Measurements from ENCODE around the gene FOXRED2. TPM values are rescaled to one million over a fixed set of nuclear protein-coding genes. Genes with fewer than 3 reads are reported as not detected.
A peak's percentile ranks its signal among the peaks of the same experiment; 100 is the strongest.

FOXRED2 gene
- total RNA-seq, 2 experiments from 2014 or later, result 22.6 to 48.3 TPM

- POLR2A ChIA-PET, result no interaction called here
- H3K36me3 ChIP-seq (ENCODE audit: insufficient read depth, low read length), result no peaks in the 10 kb centered on the region
- no peaks in the 10 kb centered on the region for H4K20me1 ChIP-seq (ENCODE audit: insufficient read depth, low read length)
- peaks cover 12% of the 10 kb centered on the region for H3K4me1 ChIP-seq (ENCODE audit: insufficient read depth, low read length, poor library complexity, severe bottlenecking)
- no peak overlapping the region for H2AFZ ChIP-seq (ENCODE audit: low read length)
- CTCF ChIA-PET (ENCODE audit: unreplicated experiment), result no interaction called here
- TF ChIP-seq, protein P1, sequence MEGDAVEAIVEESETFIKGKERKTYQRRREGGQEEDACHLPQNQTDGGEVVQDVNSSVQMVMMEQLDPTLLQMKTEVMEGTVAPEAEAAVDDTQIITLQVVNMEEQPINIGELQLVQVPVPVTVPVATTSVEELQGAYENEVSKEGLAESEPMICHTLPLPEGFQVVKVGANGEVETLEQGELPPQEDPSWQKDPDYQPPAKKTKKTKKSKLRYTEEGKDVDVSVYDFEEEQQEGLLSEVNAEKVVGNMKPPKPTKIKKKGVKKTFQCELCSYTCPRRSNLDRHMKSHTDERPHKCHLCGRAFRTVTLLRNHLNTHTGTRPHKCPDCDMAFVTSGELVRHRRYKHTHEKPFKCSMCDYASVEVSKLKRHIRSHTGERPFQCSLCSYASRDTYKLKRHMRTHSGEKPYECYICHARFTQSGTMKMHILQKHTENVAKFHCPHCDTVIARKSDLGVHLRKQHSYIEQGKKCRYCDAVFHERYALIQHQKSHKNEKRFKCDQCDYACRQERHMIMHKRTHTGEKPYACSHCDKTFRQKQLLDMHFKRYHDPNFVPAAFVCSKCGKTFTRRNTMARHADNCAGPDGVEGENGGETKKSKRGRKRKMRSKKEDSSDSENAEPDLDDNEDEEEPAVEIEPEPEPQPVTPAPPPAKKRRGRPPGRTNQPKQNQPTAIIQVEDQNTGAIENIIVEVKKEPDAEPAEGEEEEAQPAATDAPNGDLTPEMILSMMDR (conservative IDR thresholded peaks at IDR 0.05; ENCODE audit: low read length), result peak; percentile 80
- no peak for TF ChIP-seq EZH2phosphoT487 (IDR thresholded peaks at IDR 0.05; ENCODE audit: borderline replicate concordance, low read depth, low read length)
- intact Hi-C loops (cut with micrococcal nuclease; ENCODE audit: unreplicated experiment), result loop anchor here (1.0 to 10.0 kb wide), 5 partner anchors 79 to 433 kb away; no protein-coding TSS in a partner anchor
- H3K4me2 ChIP-seq (ENCODE audit: low read length), result peak overlapping the region; percentile 13; the same call in 1 of the 2 replicates
- H3K4me3 ChIP-seq (ENCODE audit: low read depth, low read length, poor library complexity, severe bottlenecking), result no peak overlapping the region
- H3K9me2 ChIP-seq (ENCODE audit: insufficient read depth, low read length), result no peaks in the 10 kb centered on the region
- DNase-seq (ENCODE audit: low spot score), result peak; percentile 67
- no TSS peak for BruUV-seq (replicated peaks)
- H3K9me3 ChIP-seq (ENCODE audit: low read length), result no peaks in the 10 kb centered on the region
- H3K27ac ChIP-seq (ENCODE audit: low read depth, low read length, poor library complexity, severe bottlenecking), result no peak overlapping the region
- no peaks in the 10 kb centered on the region for H3K79me2 ChIP-seq (ENCODE audit: insufficient read depth, low read depth, low read length)
These were observed 39.4 kb upstream of the FOXRED2 start for GRCh38 chr22:36546092-36546804.

DNA sequence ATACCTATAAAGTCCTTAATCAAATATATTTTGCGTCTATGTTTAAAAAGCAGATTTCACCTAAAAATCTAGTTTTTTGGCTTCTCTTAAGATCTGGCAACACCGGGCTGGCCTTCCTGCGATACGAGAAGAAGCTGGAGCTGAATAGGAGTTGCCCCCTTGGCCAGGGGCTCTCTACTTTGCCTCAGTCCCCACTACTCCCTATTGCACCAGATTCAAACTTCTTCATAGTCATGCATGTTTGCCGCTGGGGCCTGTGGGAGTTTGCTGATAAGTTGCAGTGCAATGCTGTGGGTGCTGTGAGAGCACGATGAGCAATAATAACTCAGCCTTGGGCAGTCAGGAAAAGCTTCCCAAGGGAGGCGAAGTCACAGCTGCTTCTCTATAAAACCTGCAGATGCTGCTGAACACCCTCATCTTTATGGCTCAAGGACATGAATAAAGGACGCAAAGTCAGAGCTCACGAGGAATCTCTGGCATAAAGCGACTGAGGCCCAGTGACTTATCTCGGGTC lies 37.3 kb upstream of the FOXRED2 start:
- POLR2A ChIA-PET, result no interaction called here
- no peak overlapping the region for H2AFZ ChIP-seq (ENCODE audit: low read length)
- intact Hi-C loops (cut with micrococcal nuclease; ENCODE audit: unreplicated experiment), result loop anchor here (10.0 kb wide), 1 partner anchor 81 kb away; no protein-coding TSS in a partner anchor

More for the DNA sequence above, 37.3 kb upstream of the FOXRED2 start:
- Histone ChIP-seq H3K9me2 (ENCODE audit: insufficient read depth, low read length) (no peaks in the 10 kb centered on the region), H4K20me1 (ENCODE audit: insufficient read depth, low read length) (no peaks in the 10 kb centered on the region), H3K27ac (ENCODE audit: low read depth, low read length, poor library complexity, severe bottlenecking) (no peak overlapping the region), H3K36me3 (ENCODE audit: insufficient read depth, low read length) (no peaks in the 10 kb centered on the region), H3K4me3 (ENCODE audit: low read depth, low read length, poor library complexity, severe bottlenecking) (no peak overlapping the region), H3K4me2 (ENCODE audit: low read length) (no peak overlapping the region), H3K9me3 (ENCODE audit: low read length) (no peaks in the 10 kb centered on the region), H3K79me2 (ENCODE audit: insufficient read depth, low read depth, low read length) (no peaks in the 10 kb centered on the region), H3K4me1 (ENCODE audit: insufficient read depth, low read length, poor library complexity, severe bottlenecking) (peaks cover 8% of the 10 kb centered on the region)
- TF ChIP-seq EZH2phosphoT487 (IDR thresholded peaks at IDR 0.05; ENCODE audit: borderline replicate concordance, low read depth, low read length), result no peak
- TF ChIP-seq, protein P1 (conservative IDR thresholded peaks at IDR 0.05; ENCODE audit: low read length), result no peak
- no peak for DNase-seq (ENCODE audit: low spot score)
- CTCF ChIA-PET (ENCODE audit: unreplicated experiment), result no interaction called here
- BruUV-seq (replicated peaks), result no TSS peak

Measured in OCI-LY7 (cell line).